SK-N-SH (cell line): ENCODE measurements around the gene AHR. TPM values are rescaled to one million over a fixed set of nuclear protein-coding genes. Genes with fewer than 3 reads are reported as not detected.

Experiments
- CTCF ChIA-PET: fragments of 300-600, 350-600 bp; formaldehyde crosslinking; extraction: SDS; loops from one replicate; lab custom pipeline; 2021; lab: Yijun Ruan, JAX
- POLR2A ChIA-PET: fragments of 350-600 bp; sonication (Branson Sonifier 250); formaldehyde crosslinking; extraction: SDS; loops from one replicate; lab custom pipeline; 2020; ENCODE audit warnings: antibody characterized with exemption, inconsistent platforms; lab: Yijun Ruan, JAX
- DNase-seq: peaks from one replicate; pipeline ENCODE4 v3.0.0; 2012
- H2AFZ ChIP-seq: fragments of 200-600 bp; sonication (generic); 2 replicates; pipeline ENCODE4 v1.8.1; 2016; ENCODE audit warnings: antibody characterized with exemption, mild to moderate bottlenecking, low read depth
- H3F3A ChIP-seq: fragments of 200-600 bp; sonication (generic); replicated peaks from 2 replicates; pipeline ENCODE3; 2016; ENCODE audit warnings: antibody characterized with exemption, mild to moderate bottlenecking; ENCODE audit not compliant: insufficient read depth
- H3K27ac ChIP-seq, 2 experiments: fragments of 200-500 bp in 1 of 2; fragments of 200-600 bp in 1 of 2; sonication (Bioruptor generic) in 1 of 2; sonication (generic), shearing (Covaris generic) in 1 of 2; 2 replicates each; pipeline versions ENCODE4 v1.5.1 to v1.6.1; 2014 to 2016; ENCODE audit warnings: low read depth in 2 of 2, inconsistent platforms in 1 of 2, low read length in 1 of 2, mild to moderate bottlenecking in 1 of 2, mixed read lengths in 1 of 2
- H3K27me3 ChIP-seq: fragments of 200-600 bp; sonication (generic), shearing (Covaris generic); 2 replicates; pipeline ENCODE4 v1.6.1; 2016; ENCODE audit warnings: mixed run types; ENCODE audit not compliant: insufficient read depth
- H3K36me3 ChIP-seq, 2 experiments: fragments of 200-500 bp in 1 of 2; fragments of 200-600 bp in 1 of 2; sonication (Bioruptor generic) in 1 of 2; sonication (generic) in 1 of 2; replicated peaks in 1 of 2; 2 replicates each; pipeline versions ENCODE3 to v1.5.1; 2014 to 2016; ENCODE audit warnings: low read length in 1 of 2, mild to moderate bottlenecking in 1 of 2; ENCODE audit not compliant: insufficient read depth in 2 of 2, control insufficient read depth in 1 of 2
- H3K4me1 ChIP-seq, 2 experiments: fragments of 200-500 bp in 1 of 2; fragments of 200-600 bp in 1 of 2; sonication (Bioruptor generic) in 1 of 2; sonication (generic), shearing (Covaris generic) in 1 of 2; 2 replicates each; pipeline versions ENCODE4 v1.5.1 to v1.6.1; 2014 to 2016; ENCODE audit warnings: low read depth in 1 of 2, low read length in 1 of 2, mixed run types in 1 of 2; ENCODE audit not compliant: insufficient read depth in 2 of 2, control insufficient read depth in 1 of 2
- H3K4me2 ChIP-seq: fragments of 200-600 bp; sonication (generic), shearing (Covaris generic); 2 replicates; pipeline ENCODE4 v1.6.1; 2017; ENCODE audit warnings: mixed run types
- H3K4me3 ChIP-seq, 2 experiments: fragments of 200-500 bp in 1 of 2; fragments of 200-600 bp in 1 of 2; sonication (Bioruptor generic) in 1 of 2; sonication (generic), shearing (Covaris generic) in 1 of 2; 2 replicates each; pipeline versions ENCODE4 v1.5.1 to v1.8.1; 2014 to 2016; ENCODE audit warnings: low read depth in 2 of 2, inconsistent platforms in 1 of 2, low read length in 1 of 2, mild to moderate bottlenecking in 1 of 2, mixed read lengths in 1 of 2, moderate library complexity in 1 of 2
- H3K79me2 ChIP-seq: fragments of 200-600 bp; sonication (generic); 2 replicates; pipeline ENCODE4 v1.8.1; 2017; ENCODE audit warnings: mild to moderate bottlenecking; ENCODE audit not compliant: insufficient read depth
- H3K9ac ChIP-seq: fragments of 200-600 bp; sonication (generic); 2 replicates; pipeline ENCODE4 v1.6.1; 2017; ENCODE audit warnings: mixed run types
- H3K9me2 ChIP-seq: fragments of 200-600 bp; sonication (generic); 2 replicates; pipeline ENCODE4 v1.6.1; 2017; ENCODE audit warnings: mixed run types
- H3K9me3 ChIP-seq: fragments of 200-600 bp; sonication (generic); 2 replicates; pipeline ENCODE4 v1.6.1; 2017; ENCODE audit warnings: mixed run types, mild to moderate bottlenecking, moderate library complexity
- H4K20me1 ChIP-seq: fragments of 200-600 bp; sonication (generic); 2 replicates; pipeline ENCODE4 v1.6.1; 2017; ENCODE audit warnings: mild to moderate bottlenecking, mixed run types; ENCODE audit not compliant: insufficient read depth
- CHD2 ChIP-seq: fragments of 150-350 bp; IDR thresholded peaks from 2 replicates; pipeline ENCODE4 v1.6.1; 2018; ENCODE audit warnings: low read length; ENCODE audit not compliant: partially characterized antibody
- ELF1 ChIP-seq: IDR thresholded peaks from 2 replicates; pipeline ENCODE4 v1.4.0; 2012
- EZH2phosphoT487 ChIP-seq: fragments of 200-600 bp; sonication (generic); IDR thresholded peaks from 2 replicates; pipeline ENCODE4 v1.6.1; 2017; ENCODE audit warnings: low read depth, mixed run types, mild to moderate bottlenecking, antibody characterized with exemption, moderate library complexity, borderline replicate concordance
- FOSL2 ChIP-seq: IDR thresholded peaks from 2 replicates; pipeline ENCODE4 v1.4.0; 2012; ENCODE audit warnings: low read depth, mild to moderate bottlenecking, moderate library complexity, borderline replicate concordance
- FOXM1 ChIP-seq: IDR thresholded peaks from 2 replicates; pipeline ENCODE4 v1.4.0; 2012; ENCODE audit warnings: low read depth, mild to moderate bottlenecking
- GABPA ChIP-seq: IDR thresholded peaks from 2 replicates; pipeline ENCODE4 v1.4.0; 2012; ENCODE audit warnings: low read depth, mild to moderate bottlenecking
- GATA2 ChIP-seq: sonication (generic); formaldehyde crosslinking; IDR thresholded peaks from 2 replicates; pipeline ENCODE4 v1.5.0; 2020; ENCODE audit warnings: mild to moderate bottlenecking, missing genetic modification reagents
- JUND ChIP-seq: IDR thresholded peaks from 2 replicates; pipeline ENCODE4 v1.4.0; 2012
- MXI1 ChIP-seq: IDR thresholded peaks from 2 replicates; pipeline ENCODE4 v1.6.1; 2012; ENCODE audit warnings: mild to moderate bottlenecking, low read depth, low read length, improper control_type of control experiment
- NRF1 ChIP-seq: IDR thresholded peaks from 2 replicates; pipeline ENCODE4 v1.6.1; 2012; ENCODE audit warnings: low read depth, mild to moderate bottlenecking, low read length
- POLR2AphosphoS5 ChIP-seq: IDR thresholded peaks from 2 replicates; pipeline ENCODE4 v1.6.1; 2012; ENCODE audit warnings: low read depth, low read length
- RXRA ChIP-seq: IDR thresholded peaks from 2 replicates; pipeline ENCODE4 v1.4.0; 2012; ENCODE audit warnings: low read depth, mild to moderate bottlenecking, borderline replicate concordance
- TCF12 ChIP-seq: IDR thresholded peaks from 2 replicates; pipeline ENCODE4 v1.4.0; 2012
- TEAD4 ChIP-seq: IDR thresholded peaks from 2 replicates; pipeline ENCODE4 v1.4.0; 2012; ENCODE audit warnings: mild to moderate bottlenecking, borderline replicate concordance; ENCODE audit not compliant: insufficient read depth
- WGBS: methylation state at CpG from one replicate; pipeline ENCODE4 v1.1.6; 2017; ENCODE audit warnings: low lambda C conversion rate; 5-methylcytosine and 5-hydroxymethylcytosine counted together
- polyA plus RNA-seq, 3 experiments: library from polyadenylated mRNA; depleted of rRNA; stranded (reverse); fragments of >200 nt; gene quantifications; 2 replicates each; pipeline ENCODE4 v1.2.3, GENCODE V29; 2012
- TF ChIP-seq, protein P1 (sequence below): IDR thresholded peaks from 2 replicates; pipeline ENCODE4; 2012
- TF ChIP-seq, protein P2 (sequence below): IDR thresholded peaks from 2 replicates; pipeline ENCODE4 v1.4.0; 2012; ENCODE audit warnings: low read depth, borderline replicate concordance
- TF ChIP-seq, protein P3 (sequence below): IDR thresholded peaks from 2 replicates; pipeline ENCODE4 v1.4.0; 2012; ENCODE audit warnings: low read depth
- TF ChIP-seq, protein P4 (sequence below): fragments of 200-600 bp; sonication (generic); IDR thresholded peaks from 2 replicates; pipeline ENCODE4 v1.6.1; 2017; ENCODE audit warnings: antibody characterized with exemption, mild to moderate bottlenecking, moderate library complexity

Gene AHR
- polyA plus RNA-seq, 1 of the 3 experiments (the other 2 are of a cell fraction), result not detected

DNA sequence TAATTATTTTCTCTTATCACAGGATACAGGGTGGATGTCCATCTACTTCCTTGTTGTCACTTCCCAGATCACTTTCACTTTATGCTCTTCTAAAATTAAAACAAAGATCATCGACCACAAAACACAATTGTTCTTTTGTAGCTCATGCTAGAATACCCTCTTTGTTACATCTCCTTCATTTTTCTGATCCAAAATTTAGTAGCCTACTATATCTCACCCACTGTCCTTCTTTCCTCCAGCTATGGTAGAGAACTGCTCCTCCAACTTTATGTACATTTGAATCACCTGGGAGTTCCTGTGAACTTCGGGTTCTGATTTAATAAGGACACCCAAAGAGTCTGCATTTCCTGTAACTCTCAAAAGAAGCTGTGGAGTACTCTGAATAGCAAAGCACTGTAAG lies 1.2 kb upstream of the AHR start:
- H3K79me2 ChIP-seq, result no peaks in the 10 kb centered on the region
- H3K9me3 ChIP-seq, result no peaks in the 10 kb centered on the region
- no peaks in the 10 kb centered on the region for H3K36me3 ChIP-seq
- no peak overlapping the region for H2AFZ ChIP-seq
- peaks cover 69% of the 10 kb centered on the region for H3K27me3 ChIP-seq
- POLR2A ChIA-PET, result no interaction called here
- H3K4me2 ChIP-seq, result no peak overlapping the region
- CTCF ChIA-PET, result interaction anchor here (1.3 kb wide), 1 partner anchor 94 kb away, joined by 3 read pairs; no protein-coding TSS in a partner anchor
- H3K4me3 ChIP-seq, result no peak overlapping the region
- 15% methylated on average over 2 of the region's 2 CpGs for WGBS
- no peak overlapping the region for H3K27ac ChIP-seq
- no peaks in the 10 kb centered on the region for H3K9me2 ChIP-seq
- DNase-seq, result no peak
- H3K9ac ChIP-seq, result no peak overlapping the region
- H4K20me1 ChIP-seq, result no peaks in the 10 kb centered on the region
- peaks cover 0 to 4% of the 10 kb centered on the region in 2 experiments; a peak in 1 of 4 replicates for H3K4me1 ChIP-seq
- no peak for TF ChIP-seq FOSL2
- TF ChIP-seq GATA2 (CRISPR knock-in tag), result no peak
- no peak for TF ChIP-seq NRF1
- TF ChIP-seq TCF12, result no peak
- no peak for TF ChIP-seq RXRA
- TF ChIP-seq TEAD4, result no peak
- no peak for TF ChIP-seq FOXM1
- no peak for TF ChIP-seq GABPA
- TF ChIP-seq, protein P1, sequence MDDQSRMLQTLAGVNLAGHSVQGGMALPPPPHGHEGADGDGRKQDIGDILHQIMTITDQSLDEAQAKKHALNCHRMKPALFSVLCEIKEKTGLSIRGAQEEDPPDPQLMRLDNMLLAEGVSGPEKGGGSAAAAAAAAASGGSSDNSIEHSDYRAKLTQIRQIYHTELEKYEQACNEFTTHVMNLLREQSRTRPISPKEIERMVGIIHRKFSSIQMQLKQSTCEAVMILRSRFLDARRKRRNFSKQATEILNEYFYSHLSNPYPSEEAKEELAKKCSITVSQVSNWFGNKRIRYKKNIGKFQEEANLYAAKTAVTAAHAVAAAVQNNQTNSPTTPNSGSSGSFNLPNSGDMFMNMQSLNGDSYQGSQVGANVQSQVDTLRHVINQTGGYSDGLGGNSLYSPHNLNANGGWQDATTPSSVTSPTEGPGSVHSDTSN, result no peak
- TF ChIP-seq ELF1, result no peak
- TF ChIP-seq, protein P2, sequence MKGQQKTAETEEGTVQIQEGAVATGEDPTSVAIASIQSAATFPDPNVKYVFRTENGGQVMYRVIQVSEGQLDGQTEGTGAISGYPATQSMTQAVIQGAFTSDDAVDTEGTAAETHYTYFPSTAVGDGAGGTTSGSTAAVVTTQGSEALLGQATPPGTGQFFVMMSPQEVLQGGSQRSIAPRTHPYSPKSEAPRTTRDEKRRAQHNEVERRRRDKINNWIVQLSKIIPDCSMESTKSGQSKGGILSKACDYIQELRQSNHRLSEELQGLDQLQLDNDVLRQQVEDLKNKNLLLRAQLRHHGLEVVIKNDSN, result no peak
- no peak for TF ChIP-seq CHD2
- no peak for TF ChIP-seq EZH2phosphoT487
- TF ChIP-seq, protein P3, sequence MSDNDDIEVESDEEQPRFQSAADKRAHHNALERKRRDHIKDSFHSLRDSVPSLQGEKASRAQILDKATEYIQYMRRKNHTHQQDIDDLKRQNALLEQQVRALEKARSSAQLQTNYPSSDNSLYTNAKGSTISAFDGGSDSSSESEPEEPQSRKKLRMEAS, result no peak
- no peak for TF ChIP-seq JUND
- no peak for TF ChIP-seq MXI1
- TF ChIP-seq, protein P4, sequence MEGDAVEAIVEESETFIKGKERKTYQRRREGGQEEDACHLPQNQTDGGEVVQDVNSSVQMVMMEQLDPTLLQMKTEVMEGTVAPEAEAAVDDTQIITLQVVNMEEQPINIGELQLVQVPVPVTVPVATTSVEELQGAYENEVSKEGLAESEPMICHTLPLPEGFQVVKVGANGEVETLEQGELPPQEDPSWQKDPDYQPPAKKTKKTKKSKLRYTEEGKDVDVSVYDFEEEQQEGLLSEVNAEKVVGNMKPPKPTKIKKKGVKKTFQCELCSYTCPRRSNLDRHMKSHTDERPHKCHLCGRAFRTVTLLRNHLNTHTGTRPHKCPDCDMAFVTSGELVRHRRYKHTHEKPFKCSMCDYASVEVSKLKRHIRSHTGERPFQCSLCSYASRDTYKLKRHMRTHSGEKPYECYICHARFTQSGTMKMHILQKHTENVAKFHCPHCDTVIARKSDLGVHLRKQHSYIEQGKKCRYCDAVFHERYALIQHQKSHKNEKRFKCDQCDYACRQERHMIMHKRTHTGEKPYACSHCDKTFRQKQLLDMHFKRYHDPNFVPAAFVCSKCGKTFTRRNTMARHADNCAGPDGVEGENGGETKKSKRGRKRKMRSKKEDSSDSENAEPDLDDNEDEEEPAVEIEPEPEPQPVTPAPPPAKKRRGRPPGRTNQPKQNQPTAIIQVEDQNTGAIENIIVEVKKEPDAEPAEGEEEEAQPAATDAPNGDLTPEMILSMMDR, result no peak
- TF ChIP-seq POLR2AphosphoS5, result no peak
- peaks cover 7% of the 10 kb centered on the region for H3F3A ChIP-seq
